Heart left ventricle (tissue), 16 donors: ENCODE results near the gene C3AR1. TPM values are rescaled to one million over a fixed set of nuclear protein-coding genes. Genes with fewer than 3 reads are reported as not detected.
"Not testable (repeated sequence)": the region's sequence is repeated elsewhere in the genome, so short reads cannot be mapped to it uniquely, and the experiment has no call there.

Source experiments
- ATAC-seq, 4 donors: fragments of 200-7000 bp; cut with Tn5 transposase; one replicate each; pipeline ENCODE4 v1.9.1; 2020 to 2022; ENCODE audit warnings: moderate library complexity in 4 of 4, mild to moderate bottlenecking in 3 of 4, moderate number of reproducible peaks in 1 of 4
- DNase-seq, 5 donors: peaks; one replicate each; pipeline ENCODE4 v3.0.0-alpha.2; 2020
- H3K27ac ChIP-seq, 12 donors: fragments of 200-600 bp; sonication (generic) in 4 of 12; one replicate each; pipeline versions ENCODE4 v1.5.0 to v1.8.0; 2016 to 2022; ENCODE audit warnings: mild to moderate bottlenecking in 2 of 12
- H3K27me3 ChIP-seq, 9 donors: fragments of 200-600 bp; sonication (generic) in 2 of 9; one replicate each; pipeline versions ENCODE4 v1.5.1 to v1.8.0; 2016 to 2022; ENCODE audit warnings: mild to moderate bottlenecking in 3 of 9
- H3K36me3 ChIP-seq, 9 donors: fragments of 200-600 bp; sonication (generic) in 2 of 9; one replicate each; pipeline versions ENCODE4 v1.5.0 to v1.8.0; 2018 to 2022; ENCODE audit warnings: mild to moderate bottlenecking in 2 of 9
- H3K4me1 ChIP-seq, 12 donors: fragments of 200-600 bp; sonication (generic) in 4 of 12; one replicate each; pipeline versions ENCODE4 v1.5.0 to v1.8.0; 2016 to 2022; ENCODE audit warnings: mild to moderate bottlenecking in 3 of 12
- H3K4me3 ChIP-seq, 12 donors: fragments of 200-600 bp; sonication (generic) in 4 of 12; one replicate each; pipeline versions ENCODE4 v1.5.0 to v1.8.0; 2017 to 2022; ENCODE audit warnings: mild to moderate bottlenecking in 9 of 12, moderate library complexity in 4 of 12
- H3K9me3 ChIP-seq, 12 donors: fragments of 200-600 bp; sonication (generic) in 4 of 12; one replicate each; pipeline versions ENCODE4 v1.5.0 to v1.8.0; 2016 to 2022; ENCODE audit warnings: mild to moderate bottlenecking in 1 of 12
- CTCF ChIP-seq, 12 donors: fragments of 200-600 bp; sonication (generic) in 4 of 12; IDR thresholded peaks; one replicate each; pipeline versions ENCODE4 v1.5.0 to v1.8.0; 2018 to 2022; ENCODE audit warnings: antibody characterized with exemption in 12 of 12, mild to moderate bottlenecking in 5 of 12
- POLR2A ChIP-seq, 2 donors: fragments of 450-650 bp; IDR thresholded peaks; one replicate each; pipeline ENCODE4 v1.6.1; 2017; ENCODE audit warnings: antibody characterized with exemption in 2 of 2, mild to moderate bottlenecking in 2 of 2, moderate library complexity in 2 of 2
- WGBS, 4 donors: extraction: QIAGEN DNeasy Blood & Tissue Kit in 2 of 4; methylation state at CpG; one replicate each; pipeline versions ENCODE4 v1.1.5 to v1.1.7; 2013 to 2018; 5-methylcytosine and 5-hydroxymethylcytosine counted together
- intact Hi-C, 10 donors: fragments of 100-400 bp; cut with DNase I; formaldehyde crosslinking; loops; one replicate each; pipeline versions ENCODE4 v1.11.1 to v1.14.2; 2022
- polyA plus RNA-seq, 2 donors: library from polyadenylated mRNA; stranded (reverse); fragments of 200-250 nt; gene quantifications; one replicate each; pipeline ENCODE4 v1.2.3, GENCODE V29; 2013
- total RNA-seq, 9 donors: library from RNA; depleted of rRNA in 2 of 9; stranded (reverse); fragments of >200 nt in 2 of 9; fragmentation: NEBNext Ultra II Directional in 3 of 9; extraction: Animal tissue kit (Norgen Biotek cat#: 25700) in 3 of 9; gene quantifications; one replicate each; pipeline versions ENCODE4 v1.1.0 to v1.2.4, GENCODE V29; 2016 to 2023
- donor health status: ischemic (EF 13 %, LVEDD 7.1; RV severe dilation, severe dysfunction).
- donor health status: healthy with polysubstance abuse.
- donor health status: DM: no; HTN: yes; CAD: no.
- donor health status: DM: no; HTN: no; CAD: no.
- donor health status: ischemic (EF 25% LVEDD 6.9; RV normal size, moderate dysfunction).
- donor health status: ischemic (EF 25% LVEDD 5.7; RV mildly dilated, moderate dysfunction).
- donor health status: healthy.
- donor health status: DM: yes; HTN: yes; CAD: no.
- donor health status: ischemic (EF 35%, LVEDD 5.7; RV mildly dilated, moderate dysfunction).
- donor health status: nonischemic (EF 11% LVEDD 7.7; RV severe dilation, severe dysfunction).
- donor health status: DM: yes; HTN: yes; CAD: no.
- donor health status: PGD.
- donor health status: ischemic (EF 29% LVEDD 5.4; RV normal size, mild dysfunction).
- donor health status: nonischemic (EF 23%, LVEDD 6.1; RV moderate dilation, normal function).

C3AR1 gene
- total and polyA plus RNA-seq, 11 donors = 1.4 to 49.3 (median 3.7) TPM

- Histone ChIP-seq H3K27ac (no peak overlapping the region), H3K4me3 (peak overlapping the region; percentile 17 to 51 (median 44))
- intact Hi-C loops = no loop called here
These were observed 47.2 kb downstream of the C3AR1 start for GRCh38 chr12:8018666-8019581.

GRCh38 chr12:8018213-8018612, 47.9 kb downstream of the C3AR1 start:
- peaks cover 0 to 50% (median 19%) of the 10 kb centered on the region in 9 donors for H3K27me3 ChIP-seq
- intact Hi-C loops, H3K36me3 ChIP-seq, H3K27ac ChIP-seq, H3K9me3 ChIP-seq, DNase-seq, ATAC-seq: not testable (repeated sequence)
- H3K4me3 ChIP-seq = peak overlapping the region in 11 of 12 donors; percentile 17 to 51 (median 45)
- WGBS, 4 donors = 54 to 68% (median 59%) methylated on average over 16 of the region's 16 CpGs
- peaks cover 0 to 13% (median 5%) of the 10 kb centered on the region in 12 donors for H3K4me1 ChIP-seq

More at GRCh38 chr12:8018666-8019581, 47.2 kb downstream of the C3AR1 start:
- peaks cover 0 to 49% (median 19%) of the 10 kb centered on the region in 9 donors for H3K27me3 ChIP-seq
- H3K4me1 ChIP-seq = peaks cover 0 to 13% (median 5%) of the 10 kb centered on the region in 12 donors
- WGBS, 4 donors = 3 to 8% (median 3%) methylated on average over 26 to 58 of the region's 58 CpGs
- no peaks in the 10 kb centered on the region for H3K9me3 ChIP-seq
- H3K36me3 ChIP-seq = no peaks in the 10 kb centered on the region
- TF ChIP-seq POLR2A (IDR thresholded peaks at IDR 0.05) = no peak
- ATAC-seq = peak in 3 of 4 donors; percentile 52 to 63 (median 60)
- DNase-seq = no peak

- ATAC-seq (no peak), DNase-seq (no peak)
- Histone ChIP-seq H3K36me3 (no peaks in the 10 kb centered on the region), H3K27ac (no peak overlapping the region), H3K4me3 (no peak overlapping the region), H3K4me1 (peaks cover 0 to 13% (median 5%) of the 10 kb centered on the region in 12 donors), H3K27me3 (peaks cover 0 to 82% (median 19%) of the 10 kb centered on the region in 9 donors), H3K9me3 (no peaks in the 10 kb centered on the region)
- intact Hi-C loops = no loop called here
- TF ChIP-seq POLR2A (IDR thresholded peaks at IDR 0.05) (no peak), CTCF (IDR thresholded peaks at IDR 0.05) (no peak)
- WGBS, 4 donors = 37 to 64% (median 51%) methylated on average over 18 of the region's 18 CpGs
These were observed 51.3 kb downstream of the C3AR1 start for GRCh38 chr12:8014836-8015235.

GRCh38 chr12:8012651-8013309, 53.4 kb downstream of the C3AR1 start:
- ATAC-seq (no peak), DNase-seq (no peak)
- Histone ChIP-seq H3K27me3 (peaks cover 0 to 69% (median 13%) of the 10 kb centered on the region in 9 donors), H3K9me3 (no peaks in the 10 kb centered on the region), H3K36me3 (no peaks in the 10 kb centered on the region), H3K4me3 (no peak overlapping the region), H3K4me1 (no peaks in the 10 kb centered on the region), H3K27ac (no peak overlapping the region)
- intact Hi-C loops = no loop called here
- 75 to 83% (median 78%) methylated on average over 7 of the region's 7 CpGs for WGBS, 4 donors
- TF ChIP-seq CTCF (IDR thresholded peaks at IDR 0.05) (no peak), POLR2A (IDR thresholded peaks at IDR 0.05) (no peak)

GRCh38 chr12:8011331-8011730, 54.8 kb downstream of the C3AR1 start:
- 70 to 80% (median 75%) methylated on average over 7 of the region's 7 CpGs for WGBS, 4 donors
- no peak for ATAC-seq

More at GRCh38 chr12:8011331-8011730, 54.8 kb downstream of the C3AR1 start:
- Histone ChIP-seq H3K9me3 (no peaks in the 10 kb centered on the region), H3K36me3 (no peaks in the 10 kb centered on the region), H3K4me3 (no peak overlapping the region), H3K27me3 (peaks cover 0 to 55% (median 7%) of the 10 kb centered on the region in 9 donors), H3K4me1 (no peaks in the 10 kb centered on the region), H3K27ac (no peak overlapping the region)
- DNase-seq = no peak
- intact Hi-C loops = no loop called here
- TF ChIP-seq POLR2A (IDR thresholded peaks at IDR 0.05) = no peak
- TF ChIP-seq CTCF (IDR thresholded peaks at IDR 0.05) = no peak
